Measurements from ENCODE around the gene SUPT6H.

Gene SUPT6H

GRCh38 chr17:28748852-28749515 is 87.0 kb downstream of the SUPT6H start:
- DNase-seq (ENCODE audit: low read depth in 2 of 2, low spot score in 1 of 2), result no peak

GRCh38 chr17:28749516-28750177 is 87.6 kb downstream of the SUPT6H start:
- DNase-seq (ENCODE audit: low read depth in 2 of 2, low spot score in 1 of 2), result no peak

- peak; percentile 66 to 71 for DNase-seq (ENCODE audit: low read depth in 2 of 2, low spot score in 1 of 2)
These were observed 88.4 kb downstream of the SUPT6H start for GRCh38 chr17:28750178-28751047.

- no peak for DNase-seq (ENCODE audit: low read depth in 2 of 2, low spot score in 1 of 2)
These were observed 89.8 kb downstream of the SUPT6H start for GRCh38 chr17:28751600-28752366.

Data from stimulated activated CD8-positive, alpha-beta memory T cell treated with anti-CD3 and anti-CD28 coated beads, Interleukin-4, amount 100 ng/mL, for 4 hours (primary cell).